ENCODE data around the gene RASA3. TPM values are rescaled to one million over a fixed set of nuclear protein-coding genes. Genes with fewer than 3 reads are reported as not detected.

RASA3 gene
- total RNA-seq, 4 donors from 2014 or later, result 25.0 to 43.1 (median 30.2) TPM

- no peak for TF ChIP-seq POLR2AphosphoS5 (IDR thresholded peaks at IDR 0.05)
- no peak for TF ChIP-seq POLR2A (IDR thresholded peaks at IDR 0.05)
- TF ChIP-seq CTCF (IDR thresholded peaks at IDR 0.05), result no peak
- TF ChIP-seq EP300 (IDR thresholded peaks at IDR 0.05), result no peak
- peaks cover 0 to 84% (median 37%) of the 10 kb centered on the region in 3 donors for H3K4me1 ChIP-seq
Measured at GRCh38 chr13:114124431-114124830, 8.0 kb downstream of the RASA3 start.

GRCh38 chr13:114123876-114124275 is 8.5 kb downstream of the RASA3 start:
- no peak for ATAC-seq
- Histone ChIP-seq H3K4me3 (no peak overlapping the region), H3K36me3 (no peaks in the 10 kb centered on the region), H3K4me1 (peaks cover 0 to 83% (median 33%) of the 10 kb centered on the region in 3 donors), H3K27ac (no peak overlapping the region), H3K9me3 (no peaks in the 10 kb centered on the region), H3K27me3 (no peaks in the 10 kb centered on the region)
- TF ChIP-seq EP300 (IDR thresholded peaks at IDR 0.05) (no peak), POLR2A (IDR thresholded peaks at IDR 0.05) (no peak), CTCF (IDR thresholded peaks at IDR 0.05) (no peak), POLR2AphosphoS5 (IDR thresholded peaks at IDR 0.05) (no peak)
- 64 to 94% methylated on average over 2 to 13 of the region's 14 CpGs for WGBS, 2 donors (ENCODE audit: low coverage in 1 of 2)

More at GRCh38 chr13:114124431-114124830, 8.0 kb downstream of the RASA3 start:
- no peak overlapping the region for H3K27ac ChIP-seq
- no peaks in the 10 kb centered on the region for H3K27me3 ChIP-seq
- no peak overlapping the region for H3K4me3 ChIP-seq
- no peaks in the 10 kb centered on the region for H3K36me3 ChIP-seq
- WGBS, 2 donors (ENCODE audit: low coverage in 1 of 2), result 95 to 100% methylated on average over 6 to 8 of the region's 18 CpGs
- H3K9me3 ChIP-seq, result no peaks in the 10 kb centered on the region
- no peak for ATAC-seq

- no peaks in the 10 kb centered on the region for H3K9me3 ChIP-seq
- no peaks in the 10 kb centered on the region for H3K27me3 ChIP-seq
- no peak for ATAC-seq
- TF ChIP-seq CTCF (IDR thresholded peaks at IDR 0.05) (no peak), POLR2A (IDR thresholded peaks at IDR 0.05) (no peak), EP300 (IDR thresholded peaks at IDR 0.05) (no peak), POLR2AphosphoS5 (IDR thresholded peaks at IDR 0.05) (no peak)
- peak overlapping the region in 2 of 4 donors; percentile 33 to 67 for H3K27ac ChIP-seq
- H3K4me3 ChIP-seq, result no peak overlapping the region
- H3K36me3 ChIP-seq, result no peaks in the 10 kb centered on the region
- 62 to 73% methylated on average over 5 to 7 of the region's 17 CpGs for WGBS, 2 donors (ENCODE audit: low coverage in 1 of 2)
- H3K4me1 ChIP-seq, result peaks cover 0 to 83% (median 28%) of the 10 kb centered on the region in 3 donors
Measured at GRCh38 chr13:114123448-114123847, 9.0 kb downstream of the RASA3 start.

- WGBS, 2 donors (ENCODE audit: low coverage in 1 of 2), result no CpG with 5 or more reads among the region's 26 CpGs
- no peaks in the 10 kb centered on the region for H3K9me3 ChIP-seq
- H3K27me3 ChIP-seq, result no peaks in the 10 kb centered on the region
- H3K36me3 ChIP-seq, result no peaks in the 10 kb centered on the region
- peak overlapping the region in 2 of 4 donors; percentile 10 to 67 for H3K27ac ChIP-seq
- TF ChIP-seq POLR2A (IDR thresholded peaks at IDR 0.05) (no peak), EP300 (IDR thresholded peaks at IDR 0.05) (no peak), CTCF (IDR thresholded peaks at IDR 0.05) (no peak), POLR2AphosphoS5 (IDR thresholded peaks at IDR 0.05) (no peak)
- H3K4me3 ChIP-seq, result no peak overlapping the region
- ATAC-seq, result no peak
- H3K4me1 ChIP-seq, result peaks cover 0 to 83% (median 21%) of the 10 kb centered on the region in 3 donors
Measured at GRCh38 chr13:114122591-114123211, 9.7 kb downstream of the RASA3 start.

- peak overlapping the region in 2 of 4 donors; percentile 10 to 67 for H3K27ac ChIP-seq
Measured at GRCh38 chr13:114122127-114122511, 10.3 kb downstream of the RASA3 start.

More at GRCh38 chr13:114122127-114122511, 10.3 kb downstream of the RASA3 start:
- Histone ChIP-seq H3K36me3 (no peaks in the 10 kb centered on the region), H3K4me3 (no peak overlapping the region), H3K27me3 (no peaks in the 10 kb centered on the region), H3K9me3 (no peaks in the 10 kb centered on the region), H3K4me1 (peaks cover 0 to 77% (median 15%) of the 10 kb centered on the region in 3 donors)
- no peak for TF ChIP-seq CTCF (IDR thresholded peaks at IDR 0.05)
- TF ChIP-seq POLR2A (IDR thresholded peaks at IDR 0.05), result no peak
- no peak for TF ChIP-seq EP300 (IDR thresholded peaks at IDR 0.05)
- TF ChIP-seq POLR2AphosphoS5 (IDR thresholded peaks at IDR 0.05), result no peak
- WGBS, 2 donors (ENCODE audit: low coverage in 1 of 2), result 40% methylated on average over 1 of the region's 11 CpGs; no CpG with 5 or more reads in 1 of the 2 donors
- ATAC-seq, result no peak

Measured in gastroesophageal sphincter (tissue), 4 donors.